HepG2 (cell line): ENCODE results near the gene CAT. TPM values are rescaled to one million over a fixed set of nuclear protein-coding genes. Genes with fewer than 3 reads are reported as not detected.

Experiments used
- ATAC-seq: fragments of 200-7000 bp; cut with Tn5 transposase; 3 replicates; pipeline ENCODE4 v1.9.1; 2020; ENCODE audit warnings: mild to moderate bottlenecking, moderate library complexity
- BruUV-seq: library from RNA; stranded (reverse); fragments of 400-500 nt; replicated peaks from 2 replicates; lab custom pipeline; 2021; lab: Mats Ljungman, UMichigan
- CTCF ChIA-PET: fragments of 300-600 bp; formaldehyde crosslinking; extraction: SDS; loops from one replicate; lab custom pipeline; 2021; ENCODE audit warnings: low total read pairs, inconsistent platforms, low intra/inter-chr PET ratio; lab: Yijun Ruan, JAX
- POLR2A ChIA-PET: fragments of 350-600 bp; sonication (Branson Sonifier 250); formaldehyde crosslinking; loops from one replicate; lab custom pipeline; 2020; ENCODE audit warnings: antibody characterized with exemption, inconsistent platforms; lab: Yijun Ruan, JAX
- DNase-seq: peaks from one replicate; pipeline ENCODE4 v3.0.0-alpha.2; 2015; ENCODE audit warnings: low spot score
- FAIRE-seq: peaks from 3 replicates; lab custom pipeline; 2011; peaks lifted over from hg19 to GRCh38; lab: Jason Lieb, UNC
- H2AFZ ChIP-seq: one replicate; pipeline ENCODE4 v1.6.1; 2011; ENCODE audit warnings: low read length, inconsistent platforms
- H3K27ac ChIP-seq: fragments of 300-600 bp; 3 replicates; pipeline ENCODE4 v1.8.0; 2011; ENCODE audit warnings: mixed run types, mild to moderate bottlenecking, mixed read lengths, low read length, inconsistent platforms; ENCODE audit not compliant: insufficient read depth; ENCODE audit errors: extremely low read length
- H3K27me3 ChIP-seq, 2 experiments: fragments of 200-600 bp in 1 of 2; 2 replicates in 1 of 2; 3 replicates in 1 of 2; pipeline versions ENCODE4 v1.6.0 to v1.8.0; 2011; ENCODE audit warnings: low read length in 2 of 2, mild to moderate bottlenecking in 2 of 2, moderate library complexity in 2 of 2, inconsistent platforms in 1 of 2; ENCODE audit not compliant: insufficient read depth in 2 of 2, control insufficient read depth in 1 of 2
- H3K36me3 ChIP-seq, 2 experiments: fragments of 200-600 bp in 1 of 2; replicated peaks in 1 of 2; 2 replicates in 1 of 2; 3 replicates in 1 of 2; pipeline versions ENCODE4 v1.5.1 to v1.8.0; 2011; ENCODE audit warnings: low read length in 2 of 2, inconsistent platforms in 1 of 2; ENCODE audit not compliant: insufficient read depth in 2 of 2, control insufficient read depth in 1 of 2
- H3K4me1 ChIP-seq: 2 replicates; pipeline ENCODE4 v1.5.1; 2012; ENCODE audit warnings: low read length, inconsistent platforms; ENCODE audit not compliant: insufficient read depth
- H3K4me2 ChIP-seq: 2 replicates; pipeline ENCODE4 v1.6.0; 2011; ENCODE audit warnings: low read depth, low read length, inconsistent platforms
- H3K4me3 ChIP-seq, 3 experiments: fragments of 200-600 bp in 1 of 3; sonication (generic), shearing (Covaris generic) in 1 of 3; replicated peaks in 1 of 3; 2 replicates each; pipeline ENCODE4 v1.5.1; 2011 to 2016; ENCODE audit warnings: low read length in 3 of 3, inconsistent platforms in 2 of 3, low read depth in 2 of 3, mild to moderate bottlenecking in 2 of 3, control low read depth in 1 of 3, mixed read lengths in 1 of 3; ENCODE audit not compliant: insufficient read depth in 1 of 3
- H3K79me2 ChIP-seq: one replicate; pipeline ENCODE4 v1.6.1; 2011; ENCODE audit warnings: low read length, inconsistent platforms; ENCODE audit not compliant: insufficient read depth
- H3K9ac ChIP-seq: 2 replicates; pipeline ENCODE4 v1.6.0; 2011; ENCODE audit warnings: mild to moderate bottlenecking, low read depth, low read length, inconsistent platforms; ENCODE audit not compliant: insufficient read depth
- H3K9me3 ChIP-seq: 2 replicates; pipeline ENCODE4 v1.5.1; 2012; ENCODE audit warnings: mild to moderate bottlenecking, low read length
- H4K20me1 ChIP-seq: 2 replicates; pipeline ENCODE4 v1.6.0; 2011; ENCODE audit warnings: inconsistent platforms, mild to moderate bottlenecking, low read length, moderate library complexity; ENCODE audit not compliant: insufficient read depth
- CHCHD3 ChIP-seq: sonication (generic); formaldehyde crosslinking; IDR thresholded peaks from 2 replicates; pipeline ENCODE4 v1.8.0; 2022; ENCODE audit warnings: mild to moderate bottlenecking, missing genetic modification reagents, moderate library complexity
- GATAD2A ChIP-seq: IDR thresholded peaks from 2 replicates; pipeline ENCODE4 v1.6.1; 2016
- GPN1 ChIP-seq: sonication (generic); formaldehyde crosslinking; IDR thresholded peaks from 2 replicates; pipeline ENCODE4 v1.5.1; 2020; ENCODE audit warnings: missing genetic modification reagents, borderline replicate concordance
- KLF13 ChIP-seq: sonication (generic); formaldehyde crosslinking; IDR thresholded peaks from 2 replicates; pipeline ENCODE4 v1.4.0; 2020; ENCODE audit warnings: mild to moderate bottlenecking, missing genetic modification reagents
- MTA3 ChIP-seq: sonication (generic); formaldehyde crosslinking; IDR thresholded peaks from 2 replicates; pipeline ENCODE4 v1.4.0; 2020; ENCODE audit warnings: missing genetic modification reagents
- PCBP2 ChIP-seq: fragments of 200-400 bp; formaldehyde crosslinking; optimal IDR thresholded peaks from 2 replicates; pipeline ENCODE3; 2018; ENCODE audit warnings: low read length, low read depth; ENCODE audit not compliant: poor library complexity, severe bottlenecking
- PREB ChIP-seq: sonication (generic); formaldehyde crosslinking; IDR thresholded peaks from 2 replicates; pipeline ENCODE4 v1.4.0; 2020; ENCODE audit warnings: missing genetic modification reagents
- SNRNP70 ChIP-seq: fragments of 200-400 bp; formaldehyde crosslinking; IDR thresholded peaks from 2 replicates; pipeline ENCODE4 v1.6.1; 2017; ENCODE audit warnings: mild to moderate bottlenecking, low read depth, low read length, moderate library complexity
- SOX13 ChIP-seq, 3 experiments: fragments of 450-650 bp in 1 of 3; sonication (generic) in 1 of 3; formaldehyde crosslinking in 1 of 3; IDR thresholded peaks in 2 of 3; conservative IDR thresholded peaks in 1 of 3; 2 replicates each; pipeline versions ENCODE4 v1.5.0 to v1.6.1; 2016 to 2020; ENCODE audit warnings: antibody characterized with exemption in 1 of 3, mild to moderate bottlenecking in 1 of 3, missing compliant biosample characterization in 1 of 3, missing genetic modification reagents in 1 of 3, moderate library complexity in 1 of 3
- ZNF124 ChIP-seq: sonication (generic); formaldehyde crosslinking; IDR thresholded peaks from 2 replicates; pipeline ENCODE4 v1.4.0; 2020; ENCODE audit warnings: missing genetic modification reagents
- ZNF136 ChIP-seq: sonication (generic); formaldehyde crosslinking; IDR thresholded peaks from 2 replicates; pipeline ENCODE4 v1.8.1; 2022; ENCODE audit warnings: low read depth, mild to moderate bottlenecking, moderate library complexity, missing genetic modification reagents
- ZNF20 ChIP-seq: sonication (generic); formaldehyde crosslinking; IDR thresholded peaks from 2 replicates; pipeline ENCODE4 v1.4.0; 2020; ENCODE audit warnings: mild to moderate bottlenecking, moderate library complexity, missing genetic modification reagents
- ZNF660 ChIP-seq: sonication (generic); formaldehyde crosslinking; IDR thresholded peaks from 2 replicates; pipeline ENCODE4 v1.5.1; 2020; ENCODE audit warnings: mild to moderate bottlenecking, low read depth, missing genetic modification reagents, borderline replicate concordance
- ZSCAN12 ChIP-seq: sonication (generic); formaldehyde crosslinking; IDR thresholded peaks from 2 replicates; pipeline ENCODE4 v1.9.0; 2021; ENCODE audit warnings: mild to moderate bottlenecking, missing genetic modification reagents
- WGBS: methylation state at CpG from one replicate; pipeline ENCODE4 v1.1.6; 2017; ENCODE audit warnings: low lambda C conversion rate; 5-methylcytosine and 5-hydroxymethylcytosine counted together
- in situ Hi-C: cut with HindIII; loops from 2 replicates; pipeline ENCODE4 v1.10.0; 2017; ENCODE audit warnings: low pct_unique_long_range_greater_than_20kb; ENCODE audit not compliant: extremely low pct_ligation_motif_present
- intact Hi-C: fragments of 100-400 bp; cut with micrococcal nuclease; formaldehyde crosslinking; loops from one replicate; pipeline ENCODE4 v1.10.0; 2022; ENCODE audit not compliant: unreplicated experiment
- polyA plus RNA-seq, 8 experiments: library from polyadenylated mRNA; depleted of rRNA in 3 of 8; stranded (reverse) in 7 of 8; unstranded in 1 of 8; fragments of >200 nt; fragmentation: Illumina TruSeq in 4 of 8; extraction: Trizol in 4 of 8; gene quantifications; 2 replicates each; pipeline versions ENCODE4 v1.2.1 to v1.2.3, GENCODE V29; 2011 to 2016; ENCODE audit warnings: low read depth in 4 of 8, missing spikeins in 1 of 8, mixed read lengths in 1 of 8; ENCODE audit not compliant: insufficient read depth in 1 of 8
- total RNA-seq, 5 experiments: library from RNA; depleted of rRNA; stranded (reverse); fragments of >200 nt; fragmentation: Illumina TruSeq; extraction: Trizol; gene quantifications; 2 replicates each; pipeline ENCODE4 v1.2.3, GENCODE V29; 2016; ENCODE audit warnings: low read depth in 1 of 5
- TF ChIP-seq, protein P1 (sequence below): IDR thresholded peaks from 2 replicates; pipeline ENCODE4 v1.6.1; 2016; ENCODE audit warnings: low read depth, missing genetic modification reagents, missing compliant biosample characterization

Gene CAT
- total and polyA plus RNA-seq, 2 of the 13 experiments (the other 11 are each of a cell fraction or from before 2014, with no cell fraction given) = 107 to 136 TPM

GRCh38 chr11:34459507-34460162 is 20.9 kb downstream of the CAT start:
- ChIA-PET POLR2A (interaction anchor here (1.7 kb wide), 1 partner anchor 96 kb away, joined by 5 read pairs; no protein-coding TSS in a partner anchor), CTCF (no interaction called here)
- Histone ChIP-seq H3K36me3 (peaks cover 13 to 67% of the 10 kb centered on the region in 2 experiments), H3K27me3 (no peaks in the 10 kb centered on the region), H3K9ac (no peak overlapping the region), H3K4me3 (no peak overlapping the region), H3K27ac (peak overlapping the region; percentile 15), H3K79me2 (peaks cover 3% of the 10 kb centered on the region), H3K9me3 (no peaks in the 10 kb centered on the region), H2AFZ (no peak overlapping the region), H3K4me1 (peaks cover 75% of the 10 kb centered on the region), H3K4me2 (no peak overlapping the region), H4K20me1 (no peaks in the 10 kb centered on the region)
- WGBS = 82% methylated on average over 3 of the region's 3 CpGs
- intact Hi-C loops (loop anchor here (5.0 to 10.0 kb wide), 2 partner anchors 285 to 462 kb away; no protein-coding TSS in a partner anchor), in situ Hi-C loops (no loop called here)
- DNase-seq (no peak), FAIRE-seq (no peak), ATAC-seq (no peak)
- BruUV-seq = no TSS peak
- no peak for TF ChIP-seq ZNF124 (CRISPR knock-in tag)
- TF ChIP-seq, protein P1, sequence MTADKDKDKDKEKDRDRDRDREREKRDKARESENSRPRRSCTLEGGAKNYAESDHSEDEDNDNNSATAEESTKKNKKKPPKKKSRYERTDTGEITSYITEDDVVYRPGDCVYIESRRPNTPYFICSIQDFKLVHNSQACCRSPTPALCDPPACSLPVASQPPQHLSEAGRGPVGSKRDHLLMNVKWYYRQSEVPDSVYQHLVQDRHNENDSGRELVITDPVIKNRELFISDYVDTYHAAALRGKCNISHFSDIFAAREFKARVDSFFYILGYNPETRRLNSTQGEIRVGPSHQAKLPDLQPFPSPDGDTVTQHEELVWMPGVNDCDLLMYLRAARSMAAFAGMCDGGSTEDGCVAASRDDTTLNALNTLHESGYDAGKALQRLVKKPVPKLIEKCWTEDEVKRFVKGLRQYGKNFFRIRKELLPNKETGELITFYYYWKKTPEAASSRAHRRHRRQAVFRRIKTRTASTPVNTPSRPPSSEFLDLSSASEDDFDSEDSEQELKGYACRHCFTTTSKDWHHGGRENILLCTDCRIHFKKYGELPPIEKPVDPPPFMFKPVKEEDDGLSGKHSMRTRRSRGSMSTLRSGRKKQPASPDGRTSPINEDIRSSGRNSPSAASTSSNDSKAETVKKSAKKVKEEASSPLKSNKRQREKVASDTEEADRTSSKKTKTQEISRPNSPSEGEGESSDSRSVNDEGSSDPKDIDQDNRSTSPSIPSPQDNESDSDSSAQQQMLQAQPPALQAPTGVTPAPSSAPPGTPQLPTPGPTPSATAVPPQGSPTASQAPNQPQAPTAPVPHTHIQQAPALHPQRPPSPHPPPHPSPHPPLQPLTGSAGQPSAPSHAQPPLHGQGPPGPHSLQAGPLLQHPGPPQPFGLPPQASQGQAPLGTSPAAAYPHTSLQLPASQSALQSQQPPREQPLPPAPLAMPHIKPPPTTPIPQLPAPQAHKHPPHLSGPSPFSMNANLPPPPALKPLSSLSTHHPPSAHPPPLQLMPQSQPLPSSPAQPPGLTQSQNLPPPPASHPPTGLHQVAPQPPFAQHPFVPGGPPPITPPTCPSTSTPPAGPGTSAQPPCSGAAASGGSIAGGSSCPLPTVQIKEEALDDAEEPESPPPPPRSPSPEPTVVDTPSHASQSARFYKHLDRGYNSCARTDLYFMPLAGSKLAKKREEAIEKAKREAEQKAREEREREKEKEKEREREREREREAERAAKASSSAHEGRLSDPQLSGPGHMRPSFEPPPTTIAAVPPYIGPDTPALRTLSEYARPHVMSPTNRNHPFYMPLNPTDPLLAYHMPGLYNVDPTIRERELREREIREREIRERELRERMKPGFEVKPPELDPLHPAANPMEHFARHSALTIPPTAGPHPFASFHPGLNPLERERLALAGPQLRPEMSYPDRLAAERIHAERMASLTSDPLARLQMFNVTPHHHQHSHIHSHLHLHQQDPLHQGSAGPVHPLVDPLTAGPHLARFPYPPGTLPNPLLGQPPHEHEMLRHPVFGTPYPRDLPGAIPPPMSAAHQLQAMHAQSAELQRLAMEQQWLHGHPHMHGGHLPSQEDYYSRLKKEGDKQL (CRISPR knock-in tag) = no peak
- TF ChIP-seq SNRNP70 = no peak
- no peak for TF ChIP-seq KLF13 (CRISPR knock-in tag)
- TF ChIP-seq MTA3 (CRISPR knock-in tag) = no peak
- TF ChIP-seq SOX13 (IDR thresholded peaks at IDR 0.05) = no peak
- TF ChIP-seq SOX13 (CRISPR knock-in tag; conservative IDR thresholded peaks at IDR 0.05 in 1 of 2, IDR thresholded peaks at IDR 0.05 in 1 of 2) = 0 out of 4 replicates have a peak, but pooled peaks of 1 of the 2 experiments have one; percentile 16
- TF ChIP-seq GATAD2A (CRISPR knock-in tag) = 0 out of 2 replicates have a peak, but pooled peaks have one; percentile 18
- no peak for TF ChIP-seq CHCHD3
- TF ChIP-seq ZNF136 (CRISPR knock-in tag) = no peak
- no peak for TF ChIP-seq ZSCAN12 (CRISPR knock-in tag)
- TF ChIP-seq GPN1 = no peak
- no peak for TF ChIP-seq ZNF660 (CRISPR knock-in tag)
- TF ChIP-seq PCBP2 = no peak
- TF ChIP-seq PREB (CRISPR knock-in tag) = no peak
- TF ChIP-seq ZNF20 (CRISPR knock-in tag) = no peak
